Activated T-helper 9 cell treated with anti-CD3 and anti-CD28 coated beads, Interleukin-2, amount 50 U/mL, for 16 hours (primary cell): Measurements from ENCODE around the gene SOWAHB.
"Not testable (repeated sequence)": the region's sequence is repeated elsewhere in the genome, so short reads cannot be mapped to it uniquely, and the experiment has no call there.

Experiments used
- DNase-seq: peaks from one replicate; pipeline ENCODE4 v3.0.0-alpha.2; 2020; ENCODE audit warnings: low read depth

Gene SOWAHB

GRCh38 chr4:76894537-76895255, 3.2 kb downstream of the SOWAHB start:
- DNase-seq: no peak

- DNase-seq: no peak
Observed at GRCh38 chr4:76892601-76893000, 5.3 kb downstream of the SOWAHB start.

GRCh38 chr4:76892001-76892400, 5.9 kb downstream of the SOWAHB start:
- no peak for DNase-seq

GRCh38 chr4:76886848-76887441, 11.0 kb downstream of the SOWAHB start:
- DNase-seq: no peak

- DNase-seq: no peak
Observed at GRCh38 chr4:76886214-76886613, 11.7 kb downstream of the SOWAHB start.

GRCh38 chr4:76883147-76883546, 14.8 kb downstream of the SOWAHB start:
- DNase-seq: no peak

- no peak for DNase-seq
Observed at GRCh38 chr4:76882630-76883029, 15.3 kb downstream of the SOWAHB start.

- no peak for DNase-seq
Observed at GRCh38 chr4:76881375-76881774, 16.6 kb downstream of the SOWAHB start.

- no peak for DNase-seq
Observed at GRCh38 chr4:76879731-76880364, 18.1 kb downstream of the SOWAHB start.

GRCh38 chr4:76878641-76879165, 19.2 kb downstream of the SOWAHB start:
- not testable (repeated sequence) for DNase-seq

GRCh38 chr4:76874176-76874575, 23.8 kb downstream of the SOWAHB start:
- DNase-seq: no peak

GRCh38 chr4:76873495-76873894, 24.4 kb downstream of the SOWAHB start:
- DNase-seq: no peak

GRCh38 chr4:76872556-76872955, 25.4 kb downstream of the SOWAHB start:
- no peak for DNase-seq

- not testable (repeated sequence) for DNase-seq
Observed at GRCh38 chr4:76868780-76869179, 29.2 kb downstream of the SOWAHB start.

- DNase-seq: no peak
Observed at GRCh38 chr4:76867880-76868655, 29.9 kb downstream of the SOWAHB start.

- DNase-seq: no peak
Observed at GRCh38 chr4:76867377-76867776, 30.6 kb downstream of the SOWAHB start.

- DNase-seq: no peak
Observed at GRCh38 chr4:76866641-76867040, 31.3 kb downstream of the SOWAHB start.

GRCh38 chr4:76858319-76858718, 39.6 kb downstream of the SOWAHB start:
- no peak for DNase-seq

GRCh38 chr4:76857074-76857409, 40.9 kb downstream of the SOWAHB start:
- DNase-seq: no peak

- no peak for DNase-seq
Observed at GRCh38 chr4:76856243-76857073, 41.5 kb downstream of the SOWAHB start.

- DNase-seq: no peak
Observed at GRCh38 chr4:76854858-76855257, 43.1 kb downstream of the SOWAHB start.

- no peak for DNase-seq
Observed at GRCh38 chr4:76851375-76851774, 46.6 kb downstream of the SOWAHB start.
